Iris pigment epithelial cell (primary cell): ENCODE measurements around the gene ITGAD.
"Not testable (repeated sequence)": the region's sequence is repeated elsewhere in the genome, so short reads cannot be mapped to it uniquely, and the experiment has no call there.

Experiments
- DNase-seq: peaks from one replicate; pipeline ENCODE4 v3.0.0-alpha.2; 2011; ENCODE audit warnings: low read depth

Gene ITGAD

DNA sequence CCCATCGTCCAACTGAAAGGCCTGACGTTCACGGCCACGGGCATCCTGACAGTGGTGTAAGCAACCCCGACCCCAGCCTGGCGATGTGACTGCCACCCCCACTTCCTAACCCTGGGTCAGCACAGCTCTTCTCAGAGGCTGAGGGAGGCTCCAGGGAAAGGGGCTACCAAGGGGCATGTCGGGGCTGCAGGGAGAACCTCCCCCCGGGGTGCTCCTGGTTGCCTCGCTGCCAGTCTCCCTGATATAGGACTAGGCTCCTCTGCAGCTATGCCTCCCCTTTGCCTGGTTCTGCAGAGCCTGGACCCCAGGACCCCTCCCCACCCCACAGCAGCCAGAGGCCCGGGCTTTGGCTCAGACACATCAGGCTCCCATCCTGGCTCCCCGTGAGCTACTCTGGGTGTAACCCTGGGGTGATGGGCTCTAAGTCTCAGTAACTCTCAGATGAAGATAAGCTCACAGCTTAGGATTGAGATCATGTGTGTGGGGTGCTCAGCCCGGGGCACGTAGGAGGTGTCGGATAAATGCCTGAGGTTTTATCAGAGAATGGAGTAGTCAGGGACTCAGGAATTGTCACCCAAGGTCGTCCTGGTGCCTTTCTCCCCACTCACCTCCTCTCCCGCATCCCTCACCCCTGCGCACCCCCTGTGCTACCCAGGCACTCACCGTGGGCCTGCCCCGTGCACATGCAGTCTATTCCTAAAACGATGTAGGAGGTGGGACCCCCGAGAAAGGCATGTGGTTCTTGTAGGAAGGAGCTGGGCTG is 10.6 kb downstream of the ITGAD start:
- DNase-seq, result no peak

DNA sequence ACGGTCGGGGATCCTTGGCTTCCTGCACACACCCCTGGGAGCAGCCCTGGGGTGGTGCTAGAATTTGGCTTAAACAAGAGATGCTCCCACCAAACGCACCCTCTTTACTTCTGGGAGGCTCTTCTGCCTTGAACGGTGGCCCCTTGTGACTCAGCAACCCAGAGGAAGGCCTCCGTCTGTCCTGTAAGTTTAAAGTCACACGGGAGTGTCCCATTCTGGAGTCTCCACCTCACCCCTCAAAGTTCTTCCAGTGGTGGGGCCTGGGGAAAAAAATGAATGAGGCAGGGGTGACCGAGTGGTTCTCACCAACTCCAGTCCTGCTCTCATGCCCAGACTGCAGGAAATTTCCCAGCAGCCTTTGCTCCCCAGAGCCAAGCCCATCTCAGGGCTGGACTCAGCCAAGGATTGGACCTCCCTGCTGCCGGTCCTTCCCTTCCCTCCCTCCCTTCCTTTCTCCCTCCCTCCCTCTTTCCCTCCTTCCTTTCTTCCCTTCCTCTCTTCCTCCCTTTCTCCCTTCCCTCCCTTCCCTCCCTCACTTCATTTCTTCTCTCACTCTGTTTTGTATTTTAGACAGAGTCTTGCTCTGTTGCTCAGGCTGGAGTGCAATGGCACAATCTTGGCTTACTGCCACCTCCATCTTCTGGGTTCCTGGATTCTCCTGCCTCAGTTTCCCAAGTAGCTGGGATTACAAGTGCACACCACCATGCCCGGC is 11.4 kb downstream of the ITGAD start:
- peak; percentile 32 for DNase-seq

DNA sequence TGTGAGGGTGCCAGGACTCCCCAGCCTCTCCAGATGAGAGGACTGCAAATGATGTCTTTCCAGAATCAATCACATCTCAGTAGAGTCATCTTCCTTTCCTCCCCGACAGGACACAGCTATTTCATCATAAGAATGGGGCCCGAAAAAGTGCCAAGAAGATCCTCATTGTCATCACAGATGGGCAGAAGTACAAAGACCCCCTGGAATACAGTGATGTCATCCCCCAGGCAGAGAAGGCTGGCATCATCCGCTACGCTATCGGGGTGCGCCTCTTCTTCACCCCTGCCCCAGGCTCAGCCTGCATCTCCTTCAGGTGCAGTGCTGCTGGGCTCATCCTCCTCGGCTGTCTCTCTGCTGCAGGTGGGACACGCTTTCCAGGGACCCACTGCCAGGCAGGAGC is 14.3 kb downstream of the ITGAD start:
- DNase-seq, result no peak

DNA sequence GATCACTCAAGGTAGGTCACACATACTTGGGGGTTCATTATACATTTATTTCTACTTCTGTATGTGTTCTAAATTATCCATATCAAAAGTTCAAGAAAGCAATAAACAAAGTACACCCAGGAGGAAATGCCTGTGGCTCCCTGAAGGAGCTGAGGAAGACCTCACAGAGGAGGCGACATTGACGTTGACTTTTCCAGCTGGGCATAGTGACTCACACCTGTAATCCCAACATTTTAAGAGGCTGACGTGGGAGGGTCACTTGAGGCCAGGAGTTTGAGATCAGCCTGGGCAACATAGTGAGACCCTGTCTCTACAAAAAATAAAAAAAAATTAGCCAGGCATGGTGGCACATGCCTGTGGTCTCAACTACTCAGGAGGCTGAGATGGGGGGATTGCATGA is 16.3 kb downstream of the ITGAD start:
- peak; percentile 56 for DNase-seq

DNA sequence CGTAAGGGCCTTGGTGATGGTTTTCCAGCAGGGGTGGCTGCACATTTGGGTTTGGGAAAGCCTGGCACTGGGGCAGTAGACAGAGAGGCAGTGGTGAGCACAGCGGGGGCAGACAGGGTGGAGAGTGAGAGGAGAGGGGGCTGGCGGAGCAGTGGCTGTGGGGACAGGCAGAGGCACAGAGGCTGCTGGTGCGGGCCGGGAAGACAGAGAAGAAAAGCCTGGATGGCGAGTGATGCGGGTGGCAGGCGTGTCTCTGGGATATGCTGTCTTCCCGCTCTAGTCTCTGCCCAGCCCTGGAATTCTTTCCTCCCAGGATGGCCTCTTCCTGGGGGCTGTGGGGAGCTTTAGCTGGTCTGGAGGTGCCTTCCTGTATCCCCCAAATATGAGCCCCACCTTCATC is 16.9 kb downstream of the ITGAD start:
- DNase-seq, result no peak

DNA sequence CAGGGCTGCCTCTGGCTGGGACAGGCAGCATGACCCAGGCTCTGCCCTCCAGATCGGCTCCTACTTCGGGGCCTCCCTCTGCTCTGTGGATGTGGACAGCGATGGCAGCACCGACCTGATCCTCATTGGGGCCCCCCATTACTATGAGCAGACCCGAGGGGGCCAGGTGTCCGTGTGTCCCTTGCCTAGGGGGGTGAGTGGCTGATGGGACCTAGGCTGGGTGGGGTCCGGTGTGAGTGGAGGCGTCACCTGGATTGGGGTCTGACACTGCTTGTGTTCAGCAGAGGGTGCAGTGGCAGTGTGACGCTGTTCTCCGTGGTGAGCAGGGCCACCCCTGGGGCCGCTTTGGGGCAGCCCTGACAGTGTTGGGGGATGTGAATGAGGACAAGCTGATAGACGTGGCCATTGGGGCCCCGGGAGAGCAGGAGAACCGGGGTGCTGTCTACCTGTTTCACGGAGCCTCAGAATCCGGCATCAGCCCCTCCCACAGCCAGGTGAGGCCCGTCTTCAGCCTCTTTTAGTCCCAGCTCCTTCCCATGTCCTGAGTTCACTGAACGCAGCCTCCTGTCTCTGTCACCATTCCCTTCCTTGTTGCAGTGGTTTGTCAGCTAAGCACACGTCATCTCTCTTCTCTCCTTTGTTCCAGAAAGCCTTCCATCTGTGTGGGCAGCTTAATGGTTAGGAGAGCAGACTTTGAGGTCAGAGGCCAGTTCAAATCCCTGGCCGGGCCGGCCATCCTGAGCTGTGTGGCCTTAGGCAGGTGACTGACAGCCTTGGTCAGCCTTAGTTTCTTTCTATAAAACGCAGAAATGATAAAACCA is 18.1 kb downstream of the ITGAD start:
- no peak for DNase-seq

DNA sequence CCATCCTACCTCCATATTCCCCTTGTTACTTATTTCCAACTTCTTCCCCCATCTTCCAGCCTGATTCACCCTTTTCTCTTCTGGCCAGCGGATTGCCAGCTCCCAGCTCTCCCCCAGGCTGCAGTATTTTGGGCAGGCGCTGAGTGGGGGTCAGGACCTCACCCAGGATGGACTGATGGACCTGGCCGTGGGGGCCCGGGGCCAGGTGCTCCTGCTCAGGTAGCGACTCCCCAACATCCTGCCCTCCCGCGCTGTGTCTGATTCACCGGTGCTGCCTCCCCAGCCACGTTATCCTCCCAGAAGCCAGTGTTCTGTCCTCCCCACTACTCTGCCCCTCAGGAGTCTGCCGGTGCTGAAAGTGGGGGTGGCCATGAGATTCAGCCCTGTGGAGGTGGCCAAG is 19.6 kb downstream of the ITGAD start:
- DNase-seq, result no peak

DNA sequence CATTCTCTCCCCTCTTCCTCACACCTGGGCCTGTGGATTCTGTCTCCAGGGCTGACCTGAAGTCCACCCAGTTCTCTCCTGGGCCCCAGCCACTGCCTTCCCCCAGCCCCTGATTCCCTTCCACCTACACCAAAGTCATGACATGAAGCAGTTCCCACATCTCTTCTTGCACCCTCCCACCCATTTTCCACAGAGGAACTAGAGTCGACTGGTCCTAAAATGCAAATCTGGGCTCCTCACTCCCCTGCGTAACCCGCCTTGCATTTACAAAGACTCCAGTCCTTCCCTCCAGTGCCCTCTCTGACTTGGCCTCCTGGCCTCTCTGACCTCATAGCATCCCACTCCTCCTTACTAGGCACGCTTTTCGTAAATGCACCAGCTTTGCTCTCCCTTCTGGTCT is 20.2 kb downstream of the ITGAD start:
- no peak for DNase-seq

DNA sequence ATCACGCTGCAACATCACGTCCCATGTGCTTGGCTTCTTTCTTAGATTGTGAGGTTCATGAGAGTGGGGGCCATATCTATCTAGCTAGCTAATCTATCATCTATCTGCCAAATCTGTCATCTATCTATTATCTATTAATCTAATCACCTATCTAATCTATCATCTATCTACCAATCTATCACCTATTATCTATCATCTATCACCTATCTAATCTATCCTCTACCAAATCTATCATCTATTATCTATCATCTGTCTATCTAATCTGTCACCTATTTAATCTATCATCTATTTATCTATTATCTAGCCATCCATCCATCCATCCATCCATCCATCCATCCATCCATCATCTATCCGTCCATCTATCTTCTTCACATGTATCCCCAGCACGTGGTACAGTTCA is 20.8 kb downstream of the ITGAD start:
- no peak for DNase-seq

DNA sequence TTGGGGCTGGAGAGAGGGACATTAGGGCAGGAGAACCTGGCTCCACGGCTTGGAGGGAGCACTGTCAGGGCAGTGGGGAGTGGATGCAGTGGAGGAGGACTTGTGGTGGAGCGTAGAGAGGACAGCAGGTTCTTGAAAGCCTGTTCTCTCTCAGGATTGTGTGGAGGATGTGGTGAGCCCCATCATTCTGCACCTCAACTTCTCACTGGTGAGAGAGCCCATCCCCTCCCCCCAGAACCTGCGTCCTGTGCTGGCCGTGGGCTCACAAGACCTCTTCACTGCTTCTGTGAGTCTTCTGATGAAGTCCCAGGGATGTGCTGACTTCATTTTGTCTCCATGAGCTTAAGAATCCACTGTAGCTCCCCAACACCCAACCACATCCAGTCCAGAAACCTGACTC is 21.6 kb downstream of the ITGAD start:
- DNase-seq, result no peak

DNA sequence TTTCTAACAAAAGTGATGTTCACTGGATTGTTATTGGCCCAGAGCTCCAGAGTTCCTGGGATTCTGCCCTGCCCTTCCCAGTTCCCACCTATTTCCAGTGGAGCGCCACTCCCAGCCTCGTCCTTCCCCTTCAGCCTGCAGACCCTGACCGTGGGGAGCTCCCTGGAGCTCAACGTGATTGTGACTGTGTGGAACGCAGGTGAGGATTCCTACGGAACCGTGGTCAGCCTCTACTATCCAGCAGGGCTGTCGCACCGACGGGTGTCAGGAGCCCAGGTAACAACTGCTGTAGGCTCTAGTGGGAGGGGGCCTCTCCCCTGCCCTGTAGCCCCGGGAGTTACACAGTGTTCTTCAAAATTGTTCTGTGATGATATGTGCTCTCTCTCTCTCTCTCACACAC is 23.2 kb downstream of the ITGAD start:
- no peak for DNase-seq

DNA sequence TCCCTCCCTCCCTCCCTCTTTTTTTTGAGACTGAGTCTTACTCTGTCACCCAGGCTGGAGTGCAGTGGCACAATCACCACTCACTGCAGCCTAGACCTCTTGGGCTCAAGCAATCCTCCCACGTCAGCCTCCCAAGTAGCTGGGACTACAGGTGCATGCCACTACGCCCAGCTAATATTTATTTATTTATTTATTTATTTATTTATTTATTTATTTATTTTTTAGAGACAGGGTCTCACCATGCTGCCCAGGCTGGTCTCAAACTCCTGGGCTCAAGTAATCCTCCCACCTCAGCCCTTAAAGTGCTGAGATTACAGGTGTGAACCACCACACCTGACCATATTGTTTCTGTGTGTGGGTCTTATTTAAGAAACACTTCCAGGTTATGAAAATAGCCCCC is 23.9 kb downstream of the ITGAD start:
- not testable (repeated sequence) for DNase-seq

DNA sequence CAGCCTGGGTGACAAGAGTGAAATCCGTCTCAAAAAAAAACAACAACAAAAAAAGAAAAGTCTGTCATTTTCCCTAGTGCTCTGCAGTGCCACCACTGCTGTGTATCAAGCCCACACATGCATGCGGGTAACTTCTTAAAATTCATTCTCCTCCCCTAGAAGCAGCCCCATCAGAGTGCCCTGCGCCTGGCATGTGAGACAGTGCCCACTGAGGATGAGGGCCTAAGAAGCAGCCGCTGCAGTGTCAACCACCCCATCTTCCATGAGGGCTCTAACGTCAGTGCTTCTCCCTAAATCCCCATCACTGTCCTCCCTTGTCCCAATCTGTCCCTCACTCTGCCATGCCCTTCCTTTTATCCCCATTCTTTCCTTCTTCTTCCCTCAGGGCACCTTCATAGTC is 24.8 kb downstream of the ITGAD start:
- no peak for DNase-seq

DNA sequence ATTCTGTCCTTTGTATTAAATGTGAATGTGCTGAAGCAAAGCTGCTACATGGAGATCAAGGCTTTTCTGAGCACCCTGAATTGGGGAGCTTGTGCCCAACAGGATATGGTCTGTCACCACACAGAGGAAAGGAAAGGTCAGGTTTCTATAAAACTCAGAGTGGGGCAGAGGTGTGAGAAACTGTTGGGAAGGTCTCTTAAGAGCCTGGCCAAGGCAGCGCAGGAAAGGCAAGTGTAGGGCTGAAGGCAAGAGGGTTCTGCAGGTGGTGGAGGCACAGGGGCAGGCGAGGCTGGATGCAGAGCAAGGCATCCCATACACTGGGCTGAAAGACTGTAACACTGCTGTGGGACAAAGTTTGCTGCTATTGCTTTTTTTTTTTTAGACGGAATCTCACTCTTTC is 26.9 kb downstream of the ITGAD start:
- DNase-seq, result no peak

DNA sequence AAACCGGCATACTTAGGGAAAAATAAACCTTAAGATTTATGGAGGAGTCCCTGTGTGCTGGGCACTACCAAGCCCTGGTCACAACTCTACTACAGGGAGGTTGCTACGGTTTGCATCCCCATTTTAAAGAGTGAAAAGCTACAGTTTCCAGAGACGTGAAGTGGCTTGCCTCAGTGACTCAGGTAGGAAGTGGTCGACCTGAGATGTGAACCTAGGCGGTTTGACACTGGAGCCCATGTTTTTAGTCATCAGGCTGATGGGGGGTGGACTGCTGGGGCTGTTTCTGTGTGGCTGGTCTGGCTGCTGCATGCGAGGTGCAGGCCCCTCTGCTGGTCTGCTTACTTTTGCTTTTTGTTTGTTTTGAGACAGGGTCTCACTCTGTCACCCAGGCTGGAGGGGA is 28.5 kb downstream of the ITGAD start:
- no peak for DNase-seq

DNA sequence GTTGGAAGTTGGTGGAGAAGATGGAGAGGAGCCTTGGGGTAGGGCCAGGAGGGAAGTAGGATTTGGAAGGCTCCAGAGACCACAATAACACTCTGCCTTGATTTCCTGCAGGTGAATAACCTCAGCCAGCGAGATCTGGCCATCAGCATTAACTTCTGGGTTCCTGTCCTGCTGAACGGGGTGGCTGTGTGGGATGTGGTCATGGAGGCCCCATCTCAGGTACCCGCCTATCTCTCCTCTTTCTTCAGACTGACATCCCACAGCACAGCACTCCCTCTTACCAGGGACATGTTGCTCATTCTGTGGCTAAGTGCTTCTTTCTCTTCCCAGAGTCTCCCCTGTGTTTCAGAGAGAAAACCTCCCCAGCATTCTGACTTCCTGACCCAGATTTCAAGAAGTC is 30.1 kb downstream of the ITGAD start:
- DNase-seq, result no peak

DNA sequence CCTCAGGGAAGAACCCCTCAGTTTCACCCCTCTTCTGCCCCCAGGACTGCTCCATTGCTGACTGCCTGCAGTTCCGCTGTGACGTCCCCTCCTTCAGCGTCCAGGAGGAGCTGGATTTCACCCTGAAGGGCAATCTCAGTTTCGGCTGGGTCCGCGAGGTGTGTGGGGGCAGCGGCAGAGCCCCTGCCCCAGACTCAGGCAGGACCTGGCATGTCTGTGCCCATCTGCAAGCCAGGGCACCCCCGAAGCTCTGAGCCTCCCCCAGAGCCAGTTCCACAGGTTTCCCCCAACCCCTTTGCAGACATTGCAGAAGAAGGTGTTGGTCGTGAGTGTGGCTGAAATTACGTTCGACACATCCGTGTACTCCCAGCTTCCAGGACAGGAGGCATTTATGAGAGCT is 30.7 kb downstream of the ITGAD start:
- no peak for DNase-seq

DNA sequence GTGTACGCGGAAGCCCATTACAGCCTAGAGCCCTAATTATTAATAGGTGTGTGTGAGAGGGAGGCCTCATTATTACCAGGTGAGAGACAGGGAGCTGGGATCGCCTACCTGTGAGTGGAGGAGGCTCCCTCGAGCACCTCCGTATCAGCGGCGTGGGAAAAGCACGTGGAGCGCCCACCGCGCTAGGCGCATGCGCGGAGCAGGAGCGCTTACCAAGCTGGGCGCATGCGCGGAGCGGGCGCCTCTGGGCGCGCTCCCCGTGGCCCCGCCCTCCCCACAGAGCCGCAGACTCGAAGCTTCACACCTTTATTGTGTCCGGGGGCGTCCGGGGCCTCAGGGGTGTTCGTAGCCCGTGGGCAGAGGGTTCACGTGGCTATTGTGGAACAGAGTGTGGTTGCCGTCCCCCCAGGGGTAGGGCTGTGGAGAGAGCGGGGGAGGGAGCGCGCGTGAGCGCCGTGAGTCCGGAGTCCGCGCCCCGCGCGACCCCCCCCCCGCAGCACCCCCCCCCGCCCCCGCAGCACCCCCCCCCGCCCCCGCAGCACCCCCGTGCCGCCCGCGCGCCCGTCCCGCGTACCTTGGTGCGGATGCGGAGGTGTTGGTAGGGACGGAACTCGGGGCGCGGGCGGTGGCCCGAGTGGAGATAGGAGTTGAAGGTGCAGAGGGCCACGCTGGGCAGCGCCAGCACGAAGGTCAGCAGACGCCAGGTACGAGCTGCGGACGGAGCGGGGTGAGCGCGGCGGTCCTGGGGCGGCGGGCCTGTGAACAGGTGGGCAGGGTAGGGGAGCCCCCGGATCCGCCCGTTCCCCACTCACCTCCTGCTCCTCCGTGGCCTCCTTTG is 34.5 kb downstream of the ITGAD start:
- no peak for DNase-seq

DNA sequence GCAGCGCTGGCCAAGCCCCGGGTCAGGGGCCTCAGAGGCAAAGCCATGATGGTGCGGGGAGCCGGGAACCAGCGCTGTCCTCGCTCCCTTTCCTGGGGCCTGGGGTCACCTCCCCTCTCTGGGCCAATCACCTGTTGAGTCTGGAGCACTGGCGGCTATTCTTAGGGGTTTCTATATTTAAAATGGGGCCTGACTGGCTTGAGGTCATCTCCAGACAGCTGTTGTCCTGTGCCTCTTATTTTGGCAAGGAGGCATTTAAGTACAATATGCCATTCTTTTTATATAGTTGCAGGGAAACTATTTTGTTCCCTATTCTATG is 35.1 kb downstream of the ITGAD start, which contains the start of gene COX6A2:
COX6A2 (minus strand) TSS at position 82 of the 319 bp plus-strand sequence; CDS start at position 47, 35 bp downstream.
- DNase-seq, result no peak

DNA sequence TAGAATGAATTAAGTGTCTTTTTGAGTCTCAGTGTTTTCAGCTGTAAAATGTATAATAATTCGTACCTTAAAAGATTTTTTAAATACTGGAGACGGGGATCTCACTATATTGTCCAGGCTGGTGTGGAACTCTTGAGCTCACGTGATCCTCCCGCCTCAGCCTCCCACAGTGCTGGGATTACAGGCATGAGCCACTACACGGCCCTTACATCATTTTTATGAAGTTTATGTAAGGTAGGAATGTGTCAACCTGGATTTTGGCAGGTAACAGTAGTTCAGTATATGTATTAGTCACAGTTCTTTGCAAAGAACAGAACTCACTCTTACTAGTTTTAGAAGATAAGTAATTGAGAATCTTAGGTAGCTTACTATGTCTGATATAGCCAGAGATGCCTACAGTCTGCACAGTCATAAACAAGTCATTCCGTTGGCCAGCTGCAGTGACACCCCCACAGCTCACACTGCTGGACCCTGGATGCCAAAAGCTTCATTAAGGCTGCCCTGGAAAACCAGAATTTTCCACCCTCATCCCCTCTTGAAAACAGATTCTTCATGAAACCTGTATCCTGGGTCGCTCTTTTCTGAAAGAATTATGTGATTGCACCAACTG is 35.6 kb downstream of the ITGAD start:
- DNase-seq, result no peak

DNA sequence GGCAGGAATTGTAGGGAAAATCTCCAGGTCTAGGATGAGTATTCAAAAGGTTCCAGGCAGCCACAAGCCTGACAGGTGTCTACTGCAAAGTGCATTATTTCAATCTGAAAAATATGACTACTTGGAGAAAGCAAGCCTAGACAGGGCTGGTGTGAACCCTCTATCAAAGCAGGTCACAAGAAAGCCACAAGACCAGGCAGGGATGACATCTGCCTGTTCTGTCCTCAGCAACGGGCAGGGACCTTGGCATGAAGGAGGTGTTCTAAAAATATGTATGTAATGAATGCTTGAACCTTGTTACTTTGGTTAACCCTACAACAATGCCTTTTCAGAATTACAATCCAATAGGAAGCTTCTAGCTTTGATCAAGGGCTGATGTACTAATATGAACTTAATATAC is 36.2 kb downstream of the ITGAD start:
- DNase-seq, result no peak

DNA sequence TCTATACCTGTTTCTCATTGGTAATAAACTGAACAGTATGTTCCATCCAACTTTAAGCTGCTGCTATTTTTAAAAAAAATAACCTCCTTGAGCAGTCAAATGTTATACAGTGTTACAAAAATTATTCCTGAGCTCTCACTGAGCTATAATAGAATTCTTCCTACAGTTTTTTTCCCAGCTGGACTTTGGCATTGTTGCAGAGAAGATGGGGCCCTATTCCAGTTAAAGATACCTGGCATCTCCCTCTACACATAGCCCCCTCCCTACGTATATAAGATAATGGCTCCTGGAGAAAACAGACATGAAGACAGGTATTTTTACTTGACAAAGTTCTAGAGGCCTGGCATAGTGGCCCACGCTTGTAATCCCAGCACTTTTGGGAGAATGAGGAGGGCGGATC is 36.7 kb downstream of the ITGAD start:
- DNase-seq, result no peak
